ENCODE measurements around the gene TRAPPC2L.

Gene TRAPPC2L

GRCh38 chr16:88813269-88814143 is 43.4 kb upstream of the TRAPPC2L start:
- Histone ChIP-seq H3K9ac (ENCODE audit: low read depth, low read length) (no peak overlapping the region), H3K4me3 (ENCODE audit: low read length) (no peak overlapping the region)

GRCh38 chr16:88814144-88814502 is 42.8 kb upstream of the TRAPPC2L start:
- Histone ChIP-seq H3K9me3 (ENCODE audit: insufficient read depth, low read depth, low read length) (no peaks in the 10 kb centered on the region), H3K27ac (ENCODE audit: low read length) (no peak overlapping the region), H3K9ac (ENCODE audit: low read depth, low read length) (no peak overlapping the region), H3K27me3 (ENCODE audit: insufficient read depth, low read length) (no peaks in the 10 kb centered on the region), H3K4me1 (ENCODE audit: insufficient read depth, low read length) (no peaks in the 10 kb centered on the region), H3K4me3 (ENCODE audit: low read length) (no peak overlapping the region), H3K36me3 (ENCODE audit: insufficient read depth, low read depth, low read length) (peaks cover 15% of the 10 kb centered on the region)

More at GRCh38 chr16:88813269-88814143, 43.4 kb upstream of the TRAPPC2L start:
- Histone ChIP-seq H3K36me3 (ENCODE audit: insufficient read depth, low read depth, low read length) (peaks cover 21% of the 10 kb centered on the region), H3K9me3 (ENCODE audit: insufficient read depth, low read depth, low read length) (no peaks in the 10 kb centered on the region), H3K4me1 (ENCODE audit: insufficient read depth, low read length) (no peaks in the 10 kb centered on the region), H3K27ac (ENCODE audit: low read length) (no peak overlapping the region), H3K27me3 (ENCODE audit: insufficient read depth, low read length) (no peaks in the 10 kb centered on the region)

- Histone ChIP-seq H3K27me3 (ENCODE audit: insufficient read depth, low read length) (no peaks in the 10 kb centered on the region), H3K36me3 (ENCODE audit: insufficient read depth, low read depth, low read length) (peaks cover 4% of the 10 kb centered on the region; the same call in 1 of the 2 replicates), H3K27ac (ENCODE audit: low read length) (no peak overlapping the region), H3K9me3 (ENCODE audit: insufficient read depth, low read depth, low read length) (no peaks in the 10 kb centered on the region), H3K4me1 (ENCODE audit: insufficient read depth, low read length) (no peaks in the 10 kb centered on the region), H3K9ac (ENCODE audit: low read depth, low read length) (no peak overlapping the region), H3K4me3 (ENCODE audit: low read length) (no peak overlapping the region)
Observed at GRCh38 chr16:88815227-88815626, 41.7 kb upstream of the TRAPPC2L start.

GRCh38 chr16:88815901-88816589 is 40.9 kb upstream of the TRAPPC2L start:
- Histone ChIP-seq H3K4me3 (ENCODE audit: low read length) (no peak overlapping the region), H3K27me3 (ENCODE audit: insufficient read depth, low read length) (no peaks in the 10 kb centered on the region), H3K36me3 (ENCODE audit: insufficient read depth, low read depth, low read length) (no peaks in the 10 kb centered on the region), H3K4me1 (ENCODE audit: insufficient read depth, low read length) (no peaks in the 10 kb centered on the region), H3K9me3 (ENCODE audit: insufficient read depth, low read depth, low read length) (no peaks in the 10 kb centered on the region), H3K9ac (ENCODE audit: low read depth, low read length) (no peak overlapping the region), H3K27ac (ENCODE audit: low read length) (no peak overlapping the region)

GRCh38 chr16:88816736-88817535 is 40.0 kb upstream of the TRAPPC2L start:
- no peak overlapping the region for H3K4me3 ChIP-seq (ENCODE audit: low read length)
- H3K9ac ChIP-seq (ENCODE audit: low read depth, low read length): no peak overlapping the region
- H3K27me3 ChIP-seq (ENCODE audit: insufficient read depth, low read length): no peaks in the 10 kb centered on the region
- H3K36me3 ChIP-seq (ENCODE audit: insufficient read depth, low read depth, low read length): no peaks in the 10 kb centered on the region
- H3K9me3 ChIP-seq (ENCODE audit: insufficient read depth, low read depth, low read length): no peaks in the 10 kb centered on the region
- H3K27ac ChIP-seq (ENCODE audit: low read length): no peak overlapping the region
- no peaks in the 10 kb centered on the region for H3K4me1 ChIP-seq (ENCODE audit: insufficient read depth, low read length)

- H3K4me3 ChIP-seq (ENCODE audit: low read length): no peak overlapping the region
- no peaks in the 10 kb centered on the region for H3K9me3 ChIP-seq (ENCODE audit: insufficient read depth, low read depth, low read length)
- H3K27me3 ChIP-seq (ENCODE audit: insufficient read depth, low read length): no peaks in the 10 kb centered on the region
- no peaks in the 10 kb centered on the region for H3K4me1 ChIP-seq (ENCODE audit: insufficient read depth, low read length)
- H3K36me3 ChIP-seq (ENCODE audit: insufficient read depth, low read depth, low read length): no peaks in the 10 kb centered on the region
- no peak overlapping the region for H3K27ac ChIP-seq (ENCODE audit: low read length)
- no peak overlapping the region for H3K9ac ChIP-seq (ENCODE audit: low read depth, low read length)
Observed at GRCh38 chr16:88817785-88818574, 38.9 kb upstream of the TRAPPC2L start.

- Histone ChIP-seq H3K27ac (ENCODE audit: low read length) (no peak overlapping the region), H3K9ac (ENCODE audit: low read depth, low read length) (no peak overlapping the region; the same call in 1 of the 2 replicates), H3K4me1 (ENCODE audit: insufficient read depth, low read length) (no peaks in the 10 kb centered on the region), H3K36me3 (ENCODE audit: insufficient read depth, low read depth, low read length) (no peaks in the 10 kb centered on the region), H3K4me3 (ENCODE audit: low read length) (no peak overlapping the region), H3K27me3 (ENCODE audit: insufficient read depth, low read length) (no peaks in the 10 kb centered on the region), H3K9me3 (ENCODE audit: insufficient read depth, low read depth, low read length) (no peaks in the 10 kb centered on the region)
Observed at GRCh38 chr16:88818575-88818874, 38.4 kb upstream of the TRAPPC2L start.

GRCh38 chr16:88819126-88819525 is 37.8 kb upstream of the TRAPPC2L start:
- H3K36me3 ChIP-seq (ENCODE audit: insufficient read depth, low read depth, low read length): no peaks in the 10 kb centered on the region
- no peak overlapping the region for H3K4me3 ChIP-seq (ENCODE audit: low read length)
- H3K4me1 ChIP-seq (ENCODE audit: insufficient read depth, low read length): no peaks in the 10 kb centered on the region
- H3K27me3 ChIP-seq (ENCODE audit: insufficient read depth, low read length): no peaks in the 10 kb centered on the region
- H3K9me3 ChIP-seq (ENCODE audit: insufficient read depth, low read depth, low read length): no peaks in the 10 kb centered on the region
- H3K9ac ChIP-seq (ENCODE audit: low read depth, low read length): no peak overlapping the region
- no peak overlapping the region for H3K27ac ChIP-seq (ENCODE audit: low read length)

- Histone ChIP-seq H3K27me3 (ENCODE audit: insufficient read depth, low read length) (no peaks in the 10 kb centered on the region), H3K4me3 (ENCODE audit: low read length) (no peak overlapping the region), H3K27ac (ENCODE audit: low read length) (no peak overlapping the region), H3K36me3 (ENCODE audit: insufficient read depth, low read depth, low read length) (no peaks in the 10 kb centered on the region), H3K9ac (ENCODE audit: low read depth, low read length) (no peak overlapping the region), H3K4me1 (ENCODE audit: insufficient read depth, low read length) (no peaks in the 10 kb centered on the region), H3K9me3 (ENCODE audit: insufficient read depth, low read depth, low read length) (no peaks in the 10 kb centered on the region)
Observed at GRCh38 chr16:88820385-88821025, 36.4 kb upstream of the TRAPPC2L start.

GRCh38 chr16:88821168-88821850 is 35.6 kb upstream of the TRAPPC2L start:
- no peaks in the 10 kb centered on the region for H3K9me3 ChIP-seq (ENCODE audit: insufficient read depth, low read depth, low read length)
- H3K27me3 ChIP-seq (ENCODE audit: insufficient read depth, low read length): no peaks in the 10 kb centered on the region
- no peak overlapping the region for H3K27ac ChIP-seq (ENCODE audit: low read length)
- H3K9ac ChIP-seq (ENCODE audit: low read depth, low read length): no peak overlapping the region
- H3K36me3 ChIP-seq (ENCODE audit: insufficient read depth, low read depth, low read length): no peaks in the 10 kb centered on the region
- H3K4me1 ChIP-seq (ENCODE audit: insufficient read depth, low read length): no peaks in the 10 kb centered on the region
- no peak overlapping the region for H3K4me3 ChIP-seq (ENCODE audit: low read length)

All from iPS-20b (cell line).